ENCODE data around the gene SMARCAL1. TPM values are rescaled to one million over a fixed set of nuclear protein-coding genes. Genes with fewer than 3 reads are reported as not detected.
A peak's percentile ranks its signal among the peaks of the same experiment; 100 is the strongest.

SMARCAL1 gene
- total and polyA plus RNA-seq, 2 of the 13 experiments (the other 11 are each of a cell fraction or from before 2014, with no cell fraction given), result 12.7 to 21.3 TPM

DNA sequence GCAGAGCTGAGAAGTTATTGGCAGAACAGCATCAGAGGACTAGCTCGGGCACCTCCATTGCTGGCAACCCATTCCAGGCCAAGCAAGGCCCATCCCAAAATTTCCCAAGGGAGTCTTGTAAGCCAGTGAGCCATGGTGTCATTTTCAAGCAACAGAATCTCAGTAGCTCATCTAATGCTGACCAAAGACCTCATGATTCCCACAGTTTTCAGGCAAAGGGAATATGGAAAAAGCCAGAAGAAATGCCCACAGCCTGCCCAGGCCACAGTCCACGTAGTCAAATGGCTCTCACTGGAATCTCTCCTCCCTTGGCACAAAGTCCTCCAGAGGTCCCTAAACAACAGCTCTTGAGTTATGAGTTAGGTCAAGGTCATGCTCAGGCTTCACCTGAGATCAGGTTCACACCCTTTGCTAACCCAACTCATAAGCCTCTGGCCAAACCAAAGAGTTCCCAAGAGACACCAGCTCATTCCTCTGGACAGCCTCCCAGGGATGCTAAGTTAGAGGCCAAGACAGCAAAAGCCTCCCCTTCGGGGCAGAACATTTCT is 2.6 kb downstream of the SMARCAL1 start (continued):
- peak; percentile 63; the same call in 1 of the 2 replicates for TF ChIP-seq ZNF652 (CRISPR knock-in tag; IDR thresholded peaks at IDR 0.05; ENCODE audit: borderline replicate concordance, low read depth)
- TF ChIP-seq SMAD1 (CRISPR knock-in tag; IDR thresholded peaks at IDR 0.05; ENCODE audit: borderline replicate concordance, low read depth), result no peak
- no peak for TF ChIP-seq KMT2A (CRISPR knock-in tag; IDR thresholded peaks at IDR 0.05)
- no peak for TF ChIP-seq ZBTB46 (CRISPR knock-in tag; IDR thresholded peaks at IDR 0.05; ENCODE audit: borderline replicate concordance)
- TF ChIP-seq ZNF75D (CRISPR knock-in tag; IDR thresholded peaks at IDR 0.05; ENCODE audit: borderline replicate concordance), result no peak
- no peak for TF ChIP-seq ZNF607 (CRISPR knock-in tag; IDR thresholded peaks at IDR 0.05; ENCODE audit: borderline replicate concordance)
- TF ChIP-seq SNAPC5 (CRISPR knock-in tag; IDR thresholded peaks at IDR 0.05; ENCODE audit: borderline replicate concordance), result no peak
- TF ChIP-seq, protein P1, sequence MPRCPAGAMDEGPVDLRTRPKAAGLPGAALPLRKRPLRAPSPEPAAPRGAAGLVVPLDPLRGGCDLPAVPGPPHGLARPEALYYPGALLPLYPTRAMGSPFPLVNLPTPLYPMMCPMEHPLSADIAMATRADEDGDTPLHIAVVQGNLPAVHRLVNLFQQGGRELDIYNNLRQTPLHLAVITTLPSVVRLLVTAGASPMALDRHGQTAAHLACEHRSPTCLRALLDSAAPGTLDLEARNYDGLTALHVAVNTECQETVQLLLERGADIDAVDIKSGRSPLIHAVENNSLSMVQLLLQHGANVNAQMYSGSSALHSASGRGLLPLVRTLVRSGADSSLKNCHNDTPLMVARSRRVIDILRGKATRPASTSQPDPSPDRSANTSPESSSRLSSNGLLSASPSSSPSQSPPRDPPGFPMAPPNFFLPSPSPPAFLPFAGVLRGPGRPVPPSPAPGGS (CRISPR knock-in tag; IDR thresholded peaks at IDR 0.05), result no peak
- no peak for TF ChIP-seq SRF (IDR thresholded peaks at IDR 0.05; ENCODE audit: low read depth, low read length)
- no peak for TF ChIP-seq SP1 (IDR thresholded peaks at IDR 0.05)
- no peak for TF ChIP-seq SP1 (CRISPR knock-in tag; IDR thresholded peaks at IDR 0.05)
- TF ChIP-seq ZNF724P (CRISPR knock-in tag; IDR thresholded peaks at IDR 0.05; ENCODE audit: borderline replicate concordance), result no peak
- TF ChIP-seq ZNF558 (CRISPR knock-in tag; IDR thresholded peaks at IDR 0.05; ENCODE audit: borderline replicate concordance), result no peak
- TF ChIP-seq SMAD9 (CRISPR knock-in tag; IDR thresholded peaks at IDR 0.05), result no peak
- TF ChIP-seq ZNF33B (CRISPR knock-in tag; IDR thresholded peaks at IDR 0.05), result no peak
- no peak for TF ChIP-seq ZFP36L1 (CRISPR knock-in tag; IDR thresholded peaks at IDR 0.05)
- no peak for TF ChIP-seq ZFYVE20 (CRISPR knock-in tag; IDR thresholded peaks at IDR 0.05; ENCODE audit: borderline replicate concordance, low read depth)
- no peak for TF ChIP-seq MNT (IDR thresholded peaks at IDR 0.05)
- TF ChIP-seq GPBP1L1 (CRISPR knock-in tag; IDR thresholded peaks at IDR 0.05), result no peak
- TF ChIP-seq ZSCAN25 (CRISPR knock-in tag; IDR thresholded peaks at IDR 0.05), result no peak
- no peak for TF ChIP-seq ZFP36L2 (CRISPR knock-in tag; IDR thresholded peaks at IDR 0.05)
- no peak for TF ChIP-seq GLI4 (CRISPR knock-in tag; IDR thresholded peaks at IDR 0.05; ENCODE audit: borderline replicate concordance)
- TF ChIP-seq ZNF552 (CRISPR knock-in tag; IDR thresholded peaks at IDR 0.05; ENCODE audit: borderline replicate concordance), result no peak
- no peak for TF ChIP-seq JARID2 (CRISPR knock-in tag; IDR thresholded peaks at IDR 0.05; ENCODE audit: insufficient replicate concordance)
